GM21360 (cell line): Measurements from ENCODE around the gene CTDSPL.
"Not testable (repeated sequence)": the region's sequence is repeated elsewhere in the genome, so short reads cannot be mapped to it uniquely, and the experiment has no call there.

Source experiments
- ATAC-seq: cut with Tn5 transposase; IDR thresholded peaks from one replicate; pipeline ENCODE4 v1.9.1; 2021; ENCODE audit warnings: mild to moderate bottlenecking, moderate library complexity; ENCODE audit not compliant: unreplicated experiment

The CTDSPL gene

DNA sequence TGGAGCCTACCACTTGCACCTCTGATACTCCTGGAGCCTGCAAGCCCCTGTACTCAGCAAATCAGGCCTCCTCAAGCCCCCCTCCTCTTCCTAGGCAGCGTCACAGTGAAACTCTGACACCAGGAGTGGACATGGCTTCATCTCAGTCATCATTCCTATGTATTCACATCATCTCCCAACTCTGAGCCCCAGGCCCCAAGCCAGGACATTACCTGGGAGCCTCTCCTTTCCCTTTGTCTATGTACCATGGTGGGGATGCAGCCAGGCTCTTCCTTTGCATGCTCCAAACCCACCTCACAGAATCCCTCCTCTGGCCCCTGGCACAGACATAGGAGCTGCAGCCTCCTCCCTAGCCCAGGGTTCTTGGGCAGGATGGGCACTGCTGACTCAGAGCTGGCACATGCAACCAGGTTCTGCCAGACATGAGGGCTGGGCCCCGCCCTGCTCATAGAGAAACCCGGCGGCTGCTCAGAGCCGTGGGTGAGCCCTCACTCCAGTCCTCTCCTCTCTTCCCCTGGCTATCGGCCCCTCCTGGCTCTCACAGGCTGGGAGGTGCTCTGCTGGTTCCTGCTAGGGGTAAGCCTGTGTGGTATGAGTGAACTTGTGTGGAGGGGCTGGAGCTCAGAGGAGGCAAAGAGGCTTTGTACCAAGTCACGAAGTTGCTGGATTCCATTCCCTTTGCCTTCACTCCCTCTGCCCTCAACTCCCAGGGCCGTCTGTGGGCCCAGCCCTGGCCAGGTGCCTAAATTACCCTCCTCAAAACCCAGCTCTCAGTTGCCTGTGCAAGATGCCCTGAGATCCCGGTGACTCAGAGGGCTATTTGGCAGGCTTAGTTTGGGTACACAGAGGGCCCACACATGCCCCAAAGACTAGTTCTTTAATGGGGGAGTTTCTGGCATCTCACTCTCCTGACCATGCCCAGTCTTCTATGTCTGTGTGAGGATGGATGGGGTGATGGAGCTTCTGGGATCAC is 169.6 kb downstream of the CTDSPL start:
- no peak for ATAC-seq

DNA sequence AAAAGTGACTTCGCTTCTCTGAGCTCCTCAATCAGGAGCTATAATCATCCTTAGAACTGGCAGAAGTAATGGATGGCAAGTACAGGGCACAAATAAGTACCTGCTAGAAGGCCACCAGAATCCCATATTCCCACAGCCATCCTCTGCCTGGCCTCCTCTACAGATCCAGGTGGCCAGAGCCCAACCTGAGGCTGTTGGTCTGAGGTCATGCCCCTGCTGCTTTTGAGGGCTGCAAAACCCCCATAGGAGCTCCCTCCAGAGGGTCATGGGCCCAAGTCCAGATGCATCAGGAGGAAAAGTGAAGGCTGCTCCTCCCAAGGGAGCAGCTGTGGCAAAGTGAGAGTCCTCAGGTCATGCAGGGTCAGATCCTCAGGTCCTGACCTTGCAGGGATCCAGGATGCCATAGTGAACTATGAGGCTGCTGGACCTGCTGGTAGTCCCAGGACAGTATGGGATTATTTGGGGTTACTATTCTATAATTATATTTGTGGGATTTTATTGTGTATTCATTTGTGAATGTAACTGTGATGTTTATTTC is 170.7 kb downstream of the CTDSPL start:
- ATAC-seq = no peak

DNA sequence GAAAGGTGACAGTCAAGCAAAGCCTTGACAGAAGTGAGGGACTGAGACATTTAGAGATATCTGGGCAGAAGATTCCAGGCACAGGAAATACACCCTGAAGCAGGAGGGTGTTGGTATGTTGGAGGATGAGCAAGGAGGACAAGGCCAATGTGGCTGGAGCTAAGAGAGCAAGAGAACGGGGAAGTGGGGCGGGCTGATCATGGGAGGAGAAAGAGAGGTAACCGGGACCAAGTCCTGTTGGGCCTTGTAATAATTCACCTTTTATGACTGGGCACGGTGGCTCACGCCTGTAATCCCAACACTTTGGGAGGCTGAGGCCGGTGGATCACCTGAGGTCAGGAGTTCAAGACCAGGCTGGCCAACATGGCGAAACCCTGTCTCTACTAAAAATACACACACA is 171.9 kb downstream of the CTDSPL start:
- not testable (repeated sequence) for ATAC-seq
